Osteocyte (in vitro differentiated cells): Measurements from ENCODE around the gene ARHGAP35. TPM values are rescaled to one million over a fixed set of nuclear protein-coding genes. Genes with fewer than 3 reads are reported as not detected.

Experiments used
- DNase-seq: peaks from one replicate; pipeline ENCODE4 v3.0.0; 2021; ENCODE audit warnings: mixed read lengths; ENCODE audit not compliant: unreplicated experiment; ENCODE audit errors: extremely low spot score
- H3K27ac Mint-ChIP-seq: one replicate; pipeline ENCODE4 v1.8.0; 2021; ENCODE audit warnings: mild to moderate bottlenecking, mixed read lengths; ENCODE audit not compliant: unreplicated experiment
- H3K27me3 Mint-ChIP-seq: one replicate; pipeline ENCODE4 v1.8.0; 2021; ENCODE audit warnings: mixed read lengths; ENCODE audit not compliant: unreplicated experiment
- H3K36me3 Mint-ChIP-seq: one replicate; pipeline ENCODE4 v1.8.0; 2021; ENCODE audit warnings: mixed read lengths; ENCODE audit not compliant: unreplicated experiment
- H3K4me1 Mint-ChIP-seq: one replicate; pipeline ENCODE4 v1.8.0; 2021; ENCODE audit warnings: mixed read lengths; ENCODE audit not compliant: unreplicated experiment
- H3K4me3 Mint-ChIP-seq: one replicate; pipeline ENCODE4 v1.8.0; 2021; ENCODE audit warnings: mild to moderate bottlenecking, moderate library complexity, mixed read lengths; ENCODE audit not compliant: unreplicated experiment
- H3K9me3 Mint-ChIP-seq: one replicate; pipeline ENCODE4 v1.8.0; 2021; ENCODE audit warnings: mixed read lengths; ENCODE audit not compliant: unreplicated experiment
- total RNA-seq: library from RNA; stranded (reverse); gene quantifications from 2 replicates; pipeline ENCODE4 v1.2.1, GENCODE V29; 2021
- TF ChIP-seq, protein P1 (sequence below): fragments of 200-600 bp; sonication (generic); IDR thresholded peaks from 2 replicates; pipeline ENCODE4 v1.5.0; 2021; ENCODE audit warnings: antibody characterized with exemption, mild to moderate bottlenecking, moderate library complexity

ARHGAP35 gene
- total RNA-seq, 1 donor from 2014 or later: 107 TPM

DNA sequence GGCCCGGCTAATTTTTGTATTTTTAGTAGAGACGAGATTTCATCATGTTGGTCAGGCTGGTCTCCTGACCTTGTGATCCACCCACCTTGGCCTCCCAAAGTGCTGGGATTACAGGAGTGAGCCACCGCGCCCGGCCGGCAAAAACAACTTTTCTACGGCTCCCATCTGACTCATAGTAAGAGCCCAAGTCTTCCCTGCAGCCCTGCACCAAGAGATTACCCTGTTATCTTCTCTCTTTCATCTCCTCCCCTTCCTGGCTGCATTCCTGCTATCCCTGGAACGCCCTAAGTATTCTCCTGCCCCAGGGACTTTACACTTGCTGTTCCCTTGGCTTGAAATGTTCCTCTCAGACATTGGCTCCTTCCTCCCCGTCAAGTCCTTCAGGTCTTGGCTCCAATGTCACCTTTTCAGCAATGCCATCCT lies 16.7 kb upstream of the ARHGAP35 start:
- TF ChIP-seq, protein P1, sequence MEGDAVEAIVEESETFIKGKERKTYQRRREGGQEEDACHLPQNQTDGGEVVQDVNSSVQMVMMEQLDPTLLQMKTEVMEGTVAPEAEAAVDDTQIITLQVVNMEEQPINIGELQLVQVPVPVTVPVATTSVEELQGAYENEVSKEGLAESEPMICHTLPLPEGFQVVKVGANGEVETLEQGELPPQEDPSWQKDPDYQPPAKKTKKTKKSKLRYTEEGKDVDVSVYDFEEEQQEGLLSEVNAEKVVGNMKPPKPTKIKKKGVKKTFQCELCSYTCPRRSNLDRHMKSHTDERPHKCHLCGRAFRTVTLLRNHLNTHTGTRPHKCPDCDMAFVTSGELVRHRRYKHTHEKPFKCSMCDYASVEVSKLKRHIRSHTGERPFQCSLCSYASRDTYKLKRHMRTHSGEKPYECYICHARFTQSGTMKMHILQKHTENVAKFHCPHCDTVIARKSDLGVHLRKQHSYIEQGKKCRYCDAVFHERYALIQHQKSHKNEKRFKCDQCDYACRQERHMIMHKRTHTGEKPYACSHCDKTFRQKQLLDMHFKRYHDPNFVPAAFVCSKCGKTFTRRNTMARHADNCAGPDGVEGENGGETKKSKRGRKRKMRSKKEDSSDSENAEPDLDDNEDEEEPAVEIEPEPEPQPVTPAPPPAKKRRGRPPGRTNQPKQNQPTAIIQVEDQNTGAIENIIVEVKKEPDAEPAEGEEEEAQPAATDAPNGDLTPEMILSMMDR: no peak
- Mint-ChIP-seq H3K4me1 (peaks cover 22% of the 10 kb centered on the region), H3K27ac (no peak overlapping the region), H3K36me3 (peaks cover 17% of the 10 kb centered on the region), H3K27me3 (no peaks in the 10 kb centered on the region), H3K4me3 (no peak overlapping the region), H3K9me3 (no peaks in the 10 kb centered on the region)
- DNase-seq: no peak

DNA sequence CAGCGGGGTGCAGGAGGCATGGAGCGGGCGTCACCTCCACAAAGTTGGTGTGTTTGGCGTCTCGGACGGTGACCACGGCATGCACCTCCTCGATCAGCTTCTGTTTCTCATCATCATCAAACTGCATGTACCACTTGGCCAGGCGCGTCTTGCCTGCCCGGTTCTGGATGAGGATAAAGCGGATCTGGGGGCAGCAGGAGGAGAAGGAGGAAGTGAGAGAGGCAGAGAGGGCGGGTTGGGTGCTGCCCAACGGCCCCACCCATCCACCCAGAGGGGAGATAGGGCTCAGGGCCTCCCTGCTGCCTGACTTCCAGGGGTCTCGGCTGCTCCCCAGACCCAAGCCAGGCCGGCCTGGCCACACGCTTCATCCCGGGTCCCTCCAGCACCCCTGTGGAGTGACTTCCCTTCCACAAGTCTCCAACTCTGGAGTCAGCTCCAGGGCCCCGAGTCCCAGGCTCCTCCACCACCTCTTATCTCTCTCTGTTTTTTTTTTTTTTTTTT lies 14.8 kb upstream of the ARHGAP35 start:
- peaks cover 26% of the 10 kb centered on the region for H3K4me1 Mint-ChIP-seq
- no peaks in the 10 kb centered on the region for H3K9me3 Mint-ChIP-seq
- DNase-seq: no peak
- H3K36me3 Mint-ChIP-seq: peaks cover 14% of the 10 kb centered on the region
- no peak overlapping the region for H3K4me3 Mint-ChIP-seq
- H3K27me3 Mint-ChIP-seq: no peaks in the 10 kb centered on the region
- peak overlapping the region; percentile 52 for H3K27ac Mint-ChIP-seq
- TF ChIP-seq, protein P1: no peak

DNA sequence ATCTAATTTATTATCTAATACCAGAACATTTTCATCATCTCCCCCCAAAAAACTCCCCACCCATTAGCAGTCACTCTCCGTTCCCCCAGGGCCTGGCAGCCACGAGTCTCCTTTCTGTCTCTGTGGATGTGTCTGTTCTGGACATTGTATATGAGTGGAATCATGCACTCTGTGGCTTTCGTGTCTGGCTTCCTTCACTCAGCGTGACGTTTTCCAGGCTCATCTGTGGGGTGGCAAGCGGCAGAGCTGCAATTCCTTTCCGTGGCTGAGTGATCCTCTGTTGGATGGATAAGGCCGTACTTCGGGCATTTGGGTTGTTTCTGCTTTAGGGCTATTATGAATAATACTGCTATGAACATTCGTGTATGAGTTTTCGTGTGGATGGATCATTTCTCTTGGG lies 13.3 kb upstream of the ARHGAP35 start:
- Mint-ChIP-seq H3K9me3 (no peaks in the 10 kb centered on the region), H3K27me3 (no peaks in the 10 kb centered on the region), H3K4me1 (peaks cover 24% of the 10 kb centered on the region), H3K36me3 (peaks cover 12% of the 10 kb centered on the region), H3K4me3 (peak overlapping the region; percentile 46), H3K27ac (peak overlapping the region; percentile 99)
- TF ChIP-seq, protein P1: no peak
- no peak for DNase-seq

DNA sequence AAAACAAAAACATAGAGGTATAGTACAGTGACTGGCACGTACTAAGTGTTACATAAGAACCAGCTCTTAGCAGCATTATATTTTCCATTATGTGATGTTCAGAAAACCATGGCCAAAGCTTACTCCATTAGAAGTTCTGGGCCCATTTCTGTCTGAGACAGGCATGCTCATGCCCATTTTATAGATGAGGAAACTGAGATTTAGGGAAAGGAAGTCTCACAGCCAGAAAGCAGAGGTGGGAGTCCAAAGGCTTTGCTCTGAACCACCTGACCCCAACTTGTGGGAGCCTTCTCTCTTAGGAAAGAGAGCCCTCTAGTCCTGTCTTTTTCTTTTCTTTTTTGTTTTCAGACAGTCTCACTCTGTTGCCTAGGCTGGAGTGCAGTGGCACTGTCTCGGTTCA lies 12.4 kb upstream of the ARHGAP35 start:
- H3K27me3 Mint-ChIP-seq: no peaks in the 10 kb centered on the region
- no peaks in the 10 kb centered on the region for H3K9me3 Mint-ChIP-seq
- peak overlapping the region; percentile 99 for H3K27ac Mint-ChIP-seq
- peaks cover 12% of the 10 kb centered on the region for H3K36me3 Mint-ChIP-seq
- DNase-seq: no peak
- H3K4me3 Mint-ChIP-seq: no peak overlapping the region
- peaks cover 20% of the 10 kb centered on the region for H3K4me1 Mint-ChIP-seq
- TF ChIP-seq, protein P1: no peak

DNA sequence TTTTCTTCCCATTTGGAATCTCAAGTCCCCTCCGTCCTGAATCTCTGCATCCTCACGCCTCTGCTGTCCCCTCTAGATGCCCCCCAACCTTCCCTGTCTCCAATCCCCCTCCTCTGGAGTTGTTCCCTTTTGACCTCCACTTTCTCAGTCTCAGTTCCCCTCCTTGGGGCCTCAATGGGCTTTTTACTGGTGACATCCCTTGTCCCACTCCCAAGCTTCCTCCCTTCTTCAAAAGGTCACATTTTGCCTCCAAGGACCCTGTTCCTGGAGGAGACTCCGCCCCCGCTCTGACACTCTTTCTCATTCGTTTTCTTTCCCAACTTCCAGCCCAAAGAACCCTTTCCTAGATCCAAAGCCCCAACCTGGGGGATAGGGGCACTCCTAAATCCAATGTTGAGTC lies 11.2 kb upstream of the ARHGAP35 start:
- no peak for DNase-seq
- Mint-ChIP-seq H3K27me3 (no peaks in the 10 kb centered on the region), H3K9me3 (no peaks in the 10 kb centered on the region), H3K27ac (peak overlapping the region; percentile 99), H3K4me1 (peaks cover 20% of the 10 kb centered on the region), H3K36me3 (peaks cover 10% of the 10 kb centered on the region), H3K4me3 (peak overlapping the region; percentile 98)
- TF ChIP-seq, protein P1: no peak
